Stimulated activated CD8-positive, alpha-beta memory T cell treated with anti-CD3 and anti-CD28 coated beads, Interleukin-15, amount 100 ng/mL, for 1 hour (primary cell): ENCODE results near the gene SDK2.

Experiments used
- DNase-seq: peaks from one replicate; pipeline ENCODE4 v3.0.0-alpha.2; 2020; ENCODE audit warnings: low read depth

The SDK2 gene

DNA sequence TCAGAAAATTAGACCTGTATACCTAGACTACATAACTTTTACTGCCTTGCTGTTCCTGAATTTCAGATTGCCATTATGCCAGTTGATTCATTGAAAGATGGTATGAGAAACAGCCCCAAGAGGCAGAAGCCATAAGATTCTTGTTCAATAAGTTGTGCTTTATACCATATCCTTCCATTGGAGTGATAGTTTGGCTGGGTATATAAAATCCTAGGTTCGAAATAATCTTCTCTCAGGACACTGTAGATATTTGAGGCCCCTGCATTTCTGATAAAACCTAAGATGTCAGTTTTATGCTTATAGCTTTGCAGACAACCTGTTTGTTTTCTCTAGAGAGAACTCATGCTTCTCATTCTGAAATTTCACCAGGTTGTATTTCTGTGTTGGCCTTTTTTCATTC, 9.6 kb upstream of the SDK2 start:
- DNase-seq, result no peak

DNA sequence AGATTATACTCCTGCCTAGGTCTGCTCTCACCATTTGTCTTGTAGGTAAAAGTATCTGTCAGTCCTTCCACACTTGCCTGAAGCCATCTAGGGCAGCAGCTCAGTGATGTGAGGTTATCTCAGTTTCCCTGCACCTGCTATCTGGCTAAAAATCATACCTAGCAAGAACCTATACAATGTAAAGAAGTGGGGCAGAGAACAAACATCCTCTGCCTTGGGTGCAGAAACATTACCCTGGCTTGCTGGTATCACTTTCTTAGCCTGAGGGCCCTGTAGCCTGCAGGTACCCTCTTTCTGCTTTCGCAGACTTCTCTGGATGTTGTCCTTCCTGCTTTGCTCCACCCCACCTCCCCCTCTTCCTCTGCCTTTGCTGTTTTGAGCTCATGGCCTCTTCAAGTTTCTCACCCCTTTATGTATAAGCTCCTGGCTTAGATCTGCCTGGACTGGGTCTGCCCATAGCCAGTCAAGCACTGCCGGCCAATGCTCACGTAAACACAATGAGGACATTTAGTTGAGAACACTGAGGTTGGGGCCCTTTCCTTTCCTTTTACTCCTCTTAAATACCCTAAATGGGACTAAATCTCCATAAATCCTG, 8.7 kb upstream of the SDK2 start:
- DNase-seq, result no peak

DNA sequence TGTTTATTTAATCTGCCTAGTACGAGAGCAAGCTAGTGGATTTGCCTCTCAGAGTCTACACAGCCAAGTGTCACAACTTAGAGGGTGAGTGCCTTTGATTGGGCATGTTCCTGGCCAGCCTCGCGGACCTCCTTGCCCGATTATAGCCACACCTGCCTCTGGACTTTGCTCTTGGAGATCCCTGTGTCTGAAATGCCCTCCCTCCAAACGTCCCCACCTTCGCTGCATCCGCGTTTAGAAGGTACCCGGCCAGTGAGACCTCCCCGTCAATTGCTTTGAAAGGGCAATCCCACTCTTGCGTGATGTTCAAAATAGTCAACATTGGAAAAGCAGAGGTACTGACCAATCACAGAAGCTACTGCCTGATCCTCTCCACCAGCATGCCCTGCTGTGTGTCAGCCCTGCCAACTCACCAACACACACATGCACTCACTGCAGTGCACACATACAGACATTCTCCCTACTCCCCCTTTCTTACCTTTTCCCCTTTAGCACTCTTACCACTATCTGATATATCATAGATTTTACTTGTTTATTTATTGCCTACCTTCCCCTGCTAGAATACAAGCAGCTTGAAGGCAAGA, 6.5 kb upstream of the SDK2 start:
- no peak for DNase-seq

GRCh38 chr17:73650140-73650539, 5.9 kb upstream of the SDK2 start:
- DNase-seq, result no peak

- DNase-seq, result no peak
Measured at GRCh38 chr17:73648974-73649373, 4.7 kb upstream of the SDK2 start.

DNA sequence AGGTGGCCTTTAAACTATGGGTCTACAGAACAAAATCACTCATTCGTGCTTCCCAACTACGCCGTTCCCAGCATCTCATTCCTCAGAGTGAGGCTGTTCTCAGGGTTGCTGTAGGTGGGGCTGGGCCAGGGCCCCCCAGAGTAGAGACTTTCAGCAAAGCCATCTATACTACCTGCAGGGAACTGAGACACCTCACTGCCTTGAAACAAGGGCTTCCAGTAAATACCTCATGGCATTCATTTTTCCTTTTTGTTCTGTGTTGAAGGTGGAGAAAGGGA, 4.2 kb upstream of the SDK2 start:
- no peak for DNase-seq

GRCh38 chr17:73647772-73648542, 3.7 kb upstream of the SDK2 start:
- no peak for DNase-seq

GRCh38 chr17:73647301-73647695, 3.1 kb upstream of the SDK2 start:
- no peak for DNase-seq

GRCh38 chr17:73646409-73647300, 2.4 kb upstream of the SDK2 start:
- no peak for DNase-seq

GRCh38 chr17:73645050-73645871, 1.0 kb upstream of the SDK2 start:
- DNase-seq, result no peak

DNA sequence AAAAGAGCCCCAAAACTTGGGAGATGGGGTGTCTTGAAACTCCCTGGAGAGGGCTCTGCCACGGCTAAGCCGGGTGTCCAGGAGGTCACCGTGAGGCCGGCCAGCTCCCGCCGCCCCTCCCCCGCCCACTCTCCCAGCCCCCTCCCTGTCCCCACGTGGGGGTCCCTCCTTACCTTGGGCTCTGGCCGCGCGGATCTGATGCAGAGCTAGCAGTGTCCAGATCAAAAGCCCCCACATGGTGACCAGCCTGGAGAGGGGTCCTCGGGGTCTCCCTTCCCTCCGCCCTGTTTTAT, 447 bp downstream of the SDK2 start:
- DNase-seq, result no peak

DNA sequence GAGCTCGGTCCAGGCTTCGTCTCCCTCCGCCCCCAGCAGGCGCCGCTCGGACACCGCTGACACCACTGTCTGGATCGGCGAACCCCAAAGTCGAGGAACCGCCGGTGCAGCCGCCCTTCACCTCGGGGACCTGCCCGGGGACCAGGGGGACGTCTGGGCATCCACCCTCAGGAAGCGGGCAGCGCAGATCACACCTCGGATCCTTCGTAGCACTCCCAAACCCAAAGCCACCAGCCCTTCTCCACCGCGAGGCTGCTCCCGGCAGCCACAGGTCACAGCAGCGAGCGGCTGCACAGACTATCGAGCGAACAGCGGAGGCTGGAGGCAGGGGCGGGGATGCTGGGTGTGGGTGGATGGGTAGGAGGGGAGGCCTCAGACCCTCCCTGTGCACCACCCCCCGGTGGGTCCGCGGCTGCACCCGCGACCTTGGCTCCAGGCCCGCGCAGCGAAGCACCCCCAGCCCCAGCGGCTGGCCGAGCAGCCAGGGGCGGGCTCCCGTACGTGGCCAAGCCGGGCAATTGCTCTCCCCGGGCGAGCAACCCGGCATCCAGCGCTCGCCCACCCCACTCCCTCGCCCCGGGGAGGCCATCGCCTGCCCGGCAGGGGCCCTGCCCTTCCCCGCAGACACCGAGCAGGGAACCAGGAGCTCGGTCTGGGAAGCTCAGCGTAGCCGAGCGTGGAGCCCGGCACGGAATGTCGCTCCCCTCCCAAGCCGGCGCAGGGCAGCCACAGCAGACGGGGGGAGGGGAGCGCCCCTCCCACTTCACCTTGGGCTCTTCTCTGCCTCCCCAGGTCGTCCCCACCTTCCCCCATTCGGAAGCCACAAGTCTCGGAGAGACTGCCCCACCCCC, 1.0 kb downstream of the SDK2 start:
- no peak for DNase-seq

DNA sequence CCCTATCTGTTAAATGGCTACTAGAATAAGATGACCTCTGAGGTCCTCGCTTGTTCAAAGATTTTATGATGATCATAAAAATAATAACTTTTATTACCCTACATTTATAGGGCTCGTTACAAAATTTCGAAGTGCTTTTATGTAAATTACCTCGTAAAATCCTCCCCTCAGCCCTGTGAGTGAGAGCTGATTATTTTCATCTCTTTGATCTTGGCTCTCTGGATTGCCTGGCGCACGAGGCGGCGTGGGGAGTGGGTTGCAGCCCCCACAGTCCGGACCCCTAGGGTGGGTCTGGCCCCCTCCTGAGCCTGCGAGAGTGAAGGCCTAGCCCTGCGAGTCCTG, 1.6 kb downstream of the SDK2 start:
- DNase-seq, result no peak

- no peak for DNase-seq
Measured at GRCh38 chr17:73641826-73642600, 2.2 kb downstream of the SDK2 start.

GRCh38 chr17:73640691-73641090, 3.6 kb downstream of the SDK2 start:
- DNase-seq, result no peak

GRCh38 chr17:73639932-73640331, 4.3 kb downstream of the SDK2 start:
- DNase-seq, result no peak

- DNase-seq, result no peak
Measured at GRCh38 chr17:73639322-73639721, 4.9 kb downstream of the SDK2 start.

DNA sequence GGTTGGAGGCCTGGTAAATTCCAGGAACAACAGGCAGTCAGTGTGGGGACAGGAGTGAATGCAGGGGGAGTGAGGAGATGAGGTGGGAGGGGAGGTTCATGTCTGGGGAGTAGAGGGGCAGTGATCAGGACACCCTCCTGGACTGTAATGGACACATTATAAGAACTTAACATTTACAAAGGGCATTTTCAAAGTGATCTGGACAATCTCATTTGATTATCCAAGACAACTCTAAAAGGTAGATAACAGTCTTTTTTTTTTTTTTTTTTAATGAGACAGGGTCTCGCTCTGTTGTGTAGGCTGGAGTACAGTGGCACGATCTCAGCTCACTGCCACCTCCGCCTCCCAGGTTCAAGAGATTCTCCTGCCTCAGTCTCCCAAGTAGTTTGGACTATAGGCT, 5.7 kb downstream of the SDK2 start:
- DNase-seq, result no peak

GRCh38 chr17:73637866-73638265, 6.4 kb downstream of the SDK2 start:
- no peak for DNase-seq

DNA sequence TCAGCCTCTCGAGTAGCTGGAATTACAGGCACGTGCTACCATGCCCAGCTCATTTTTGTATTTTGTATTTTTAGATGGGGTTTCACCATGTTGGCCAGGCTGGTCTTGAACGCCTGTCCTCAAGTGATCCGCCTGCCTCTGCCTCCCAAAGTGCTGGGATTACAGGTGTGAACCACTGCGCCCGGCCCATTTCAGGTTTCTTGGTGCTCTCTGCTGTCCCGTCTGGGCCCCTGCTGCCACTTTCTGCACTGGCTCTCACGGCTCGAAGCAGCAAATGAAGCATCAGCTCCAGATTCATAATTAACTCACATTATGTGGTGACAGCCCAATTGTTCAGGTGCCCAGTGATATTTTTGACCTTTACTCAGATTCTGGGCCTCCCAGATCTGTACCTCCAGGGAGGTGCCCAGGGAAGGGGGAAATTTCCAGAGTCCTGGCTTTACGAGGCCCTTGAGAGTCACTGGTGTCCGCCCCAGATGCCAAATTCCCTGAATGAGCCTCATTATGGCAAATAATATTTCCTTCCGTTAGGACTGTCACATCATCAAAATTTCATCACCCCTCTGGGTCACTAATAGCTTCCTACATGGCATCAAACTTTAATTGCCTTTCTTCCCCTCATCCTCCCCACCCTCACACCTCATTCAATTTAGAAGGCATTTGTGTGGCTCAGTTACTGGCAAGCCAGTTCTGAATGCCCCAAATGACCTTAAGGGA, 9.0 kb downstream of the SDK2 start:
- no peak for DNase-seq
